T-cell (primary cell): ENCODE data around the gene SLC23A2. TPM values are rescaled to one million over a fixed set of nuclear protein-coding genes. Genes with fewer than 3 reads are reported as not detected.
A peak's percentile ranks its signal among the peaks of the same experiment; 100 is the strongest.

Experiments used
- ATAC-seq, 4 experiments: fragments of 200-7000 bp in 3 of 4; fragments of 150-1000 bp in 1 of 4; cut with Tn5 transposase; replicated peaks in 1 of 4; 1 replicate in 3 of 4; 2 replicates in 1 of 4; pipeline ENCODE4 v1.10.0; 2021; ENCODE audit warnings: moderate library complexity in 3 of 4, mild to moderate bottlenecking in 2 of 4, moderate number of reproducible peaks in 1 of 4
- CTCF ChIA-PET, 2 donors: fragments of 300-600 bp; sonication (Branson Sonifier 250); formaldehyde crosslinking; loops; one replicate each; lab custom pipeline; 2022; ENCODE audit warnings: antibody characterized with exemption in 2 of 2; lab: Charles Lee
- POLR2A ChIA-PET, 2 donors: fragments of 300-600 bp; sonication (Branson Sonifier 250); formaldehyde crosslinking; loops; one replicate each; lab custom pipeline; 2022; ENCODE audit warnings: antibody characterized with exemption in 2 of 2; lab: Charles Lee
- DNase-seq, 35 experiments: peaks; one replicate each; pipeline versions ENCODE4 v3.0.0 to v3.0.0-alpha.2; 2013 to 2023
- H3K27ac ChIP-seq: one replicate; pipeline ENCODE4 v1.5.1; 2013; ENCODE audit warnings: low read length
- H3K27me3 ChIP-seq, 2 experiments: replicated peaks in 1 of 2; 1 replicate in 1 of 2; 2 replicates in 1 of 2; pipeline versions ENCODE4 v1.6.1 to v1.7.0; 2013; ENCODE audit warnings: low read length in 1 of 2, mixed read lengths in 1 of 2; ENCODE audit not compliant: control insufficient read depth in 2 of 2, insufficient read depth in 2 of 2; ENCODE audit errors: extremely low read depth in 1 of 2
- H3K36me3 ChIP-seq, 2 donors: 1 replicate in 1 of 2; 2 replicates in 1 of 2; pipeline versions ENCODE4 v1.6.1 to v1.7.0; 2013; ENCODE audit warnings: low read length in 1 of 2; ENCODE audit not compliant: control insufficient read depth in 2 of 2, insufficient read depth in 1 of 2; ENCODE audit errors: extremely low read depth in 1 of 2
- H3K4me1 ChIP-seq, 2 experiments: 1 replicate in 1 of 2; 2 replicates in 1 of 2; pipeline versions ENCODE4 v1.6.1 to v1.7.0; 2013; ENCODE audit warnings: low read length in 2 of 2, mixed read lengths in 1 of 2; ENCODE audit not compliant: insufficient read depth in 2 of 2, control insufficient read depth in 1 of 2; ENCODE audit errors: extremely low read depth in 1 of 2
- H3K4me3 ChIP-seq, 2 donors: 1 replicate in 1 of 2; 2 replicates in 1 of 2; pipeline versions ENCODE4 v1.5.1 to v1.7.0; 2013; ENCODE audit warnings: mild to moderate bottlenecking in 2 of 2, low read length in 1 of 2, moderate library complexity in 1 of 2; ENCODE audit not compliant: control insufficient read depth in 1 of 2; ENCODE audit errors: extremely low read depth in 1 of 2
- H3K9me3 ChIP-seq: 2 replicates; pipeline ENCODE4 v1.7.0; 2013
- H3K27ac Mint-ChIP-seq, 2 donors: one replicate each; pipeline ENCODE4 v1.8.0; 2020 to 2021; ENCODE audit warnings: mild to moderate bottlenecking in 2 of 2, mixed read lengths in 2 of 2
- H3K27me3 Mint-ChIP-seq, 2 donors: one replicate each; pipeline ENCODE4 v1.8.0; 2021 to 2022; ENCODE audit warnings: mixed read lengths in 2 of 2
- H3K36me3 Mint-ChIP-seq: one replicate; pipeline ENCODE4 v1.8.0; 2021; ENCODE audit warnings: mixed read lengths
- H3K4me1 Mint-ChIP-seq, 3 donors: one replicate each; pipeline ENCODE4 v1.8.0; 2020 to 2022; ENCODE audit warnings: mixed read lengths in 3 of 3, mild to moderate bottlenecking in 1 of 3
- H3K4me3 Mint-ChIP-seq, 3 donors: one replicate each; pipeline ENCODE4 v1.8.0; 2020 to 2022; ENCODE audit warnings: mild to moderate bottlenecking in 3 of 3, mixed read lengths in 3 of 3, moderate library complexity in 3 of 3
- H3K9me3 Mint-ChIP-seq, 3 donors: one replicate each; pipeline ENCODE4 v1.8.0; 2020 to 2022; ENCODE audit warnings: mixed read lengths in 3 of 3
- WGBS: methylation state at CpG from one replicate; pipeline ENCODE4 v1.1.5; 2013; ENCODE audit warnings: missing lambda C conversion rate; ENCODE audit not compliant: insufficient coverage; 5-methylcytosine and 5-hydroxymethylcytosine counted together
- total RNA-seq, 35 experiments: library from RNA in 6 of 35; stranded (reverse) in 6 of 35; fragments of 120-200 nt in 1 of 35; gene quantifications; one replicate each; pipeline versions ENCODE4 v1.2.1 to v1.2.4 and lab custom pipeline; 2013 to 2026

Gene SLC23A2
- total RNA-seq, 5 donors from 2014 or later (not counting 1 experiment from before 2014, with no cell fraction given) = 17.7 to 22.9 (median 20.9) TPM

- H3K4me1 Mint-ChIP-seq = peaks cover 11 to 22% (median 21%) of the 10 kb centered on the region in 3 donors
- ATAC-seq (no peak), DNase-seq (no peak)
- Histone ChIP-seq H3K27ac (no peak overlapping the region), H3K27me3 (no peaks in the 10 kb centered on the region), H3K36me3 (peaks cover 18 to 52% of the 10 kb centered on the region in 2 donors), H3K4me1 (peaks cover 2 to 8% of the 10 kb centered on the region in 2 experiments), H3K9me3 (no peaks in the 10 kb centered on the region), H3K4me3 (no peak overlapping the region)
- H3K27me3 Mint-ChIP-seq = no peaks in the 10 kb centered on the region
- ChIA-PET POLR2A (no interaction called here), CTCF (no interaction called here)
- H3K9me3 Mint-ChIP-seq = no peaks in the 10 kb centered on the region
- H3K4me3 Mint-ChIP-seq = no peak overlapping the region
- 89% methylated on average over 3 of the region's 5 CpGs for WGBS
- H3K27ac Mint-ChIP-seq = peak overlapping the region; percentile 12 to 37
- H3K36me3 Mint-ChIP-seq = peaks cover 43% of the 10 kb centered on the region
Measured at GRCh38 chr20:4870906-4871305, 130.4 kb downstream of the SLC23A2 start.

GRCh38 chr20:4869290-4870193 is 131.8 kb downstream of the SLC23A2 start:
- H3K27me3 ChIP-seq = no peaks in the 10 kb centered on the region
- Mint-ChIP-seq H3K36me3 (peaks cover 49% of the 10 kb centered on the region), H3K4me3 (peak overlapping the region; percentile 14 to 28 (median 15)), H3K27me3 (no peaks in the 10 kb centered on the region), H3K4me1 (peaks cover 11 to 22% (median 21%) of the 10 kb centered on the region in 3 donors), H3K27ac (peak overlapping the region; percentile 62 to 89), H3K9me3 (no peaks in the 10 kb centered on the region)
- ATAC-seq (peak in 2 of 4 experiments; percentile 41 to 82), DNase-seq (peak in 6 of 35 experiments; percentile 0 to 53 (median 6))
- H3K4me3 ChIP-seq = no peak overlapping the region
- CTCF ChIA-PET = interaction anchor here in 1 of 2 donors (0.6 kb wide), 1 partner anchor 1193 kb away, joined by 3 read pairs; no protein-coding TSS in a partner anchor
- 76% methylated on average over 19 of the region's 20 CpGs for WGBS
- no peaks in the 10 kb centered on the region for H3K9me3 ChIP-seq
- peaks cover 17 to 55% of the 10 kb centered on the region in 2 donors for H3K36me3 ChIP-seq
- POLR2A ChIA-PET = no interaction called here
- no peak overlapping the region for H3K27ac ChIP-seq
- peaks cover 2 to 8% of the 10 kb centered on the region in 2 experiments for H3K4me1 ChIP-seq

GRCh38 chr20:4867051-4867450 is 134.3 kb downstream of the SLC23A2 start:
- H3K27me3 ChIP-seq = no peaks in the 10 kb centered on the region
- Mint-ChIP-seq H3K27ac (no peak overlapping the region), H3K9me3 (no peaks in the 10 kb centered on the region), H3K36me3 (peaks cover 48% of the 10 kb centered on the region), H3K27me3 (no peaks in the 10 kb centered on the region), H3K4me1 (peaks cover 11 to 22% (median 21%) of the 10 kb centered on the region in 3 donors), H3K4me3 (no peak overlapping the region)
- H3K4me1 ChIP-seq = peaks cover 2 to 8% of the 10 kb centered on the region in 2 experiments
- no peak for DNase-seq
- ATAC-seq = no peak
- no peaks in the 10 kb centered on the region for H3K9me3 ChIP-seq
- H3K4me3 ChIP-seq = no peak overlapping the region
- no peak overlapping the region for H3K27ac ChIP-seq
- 98% methylated on average over 4 of the region's 4 CpGs for WGBS
- ChIA-PET POLR2A (interaction anchor here in 1 of 2 donors (0.6 kb wide), 1 partner anchor 356 kb away, joined by 3 read pairs; no protein-coding TSS in a partner anchor), CTCF (no interaction called here)
- H3K36me3 ChIP-seq = peaks cover 6 to 60% of the 10 kb centered on the region in 2 donors

- H3K27me3 ChIP-seq = no peaks in the 10 kb centered on the region
- peaks cover 54% of the 10 kb centered on the region for H3K36me3 Mint-ChIP-seq
Measured at GRCh38 chr20:4866429-4866828, 134.9 kb downstream of the SLC23A2 start.

GRCh38 chr20:4864311-4864752 is 137.0 kb downstream of the SLC23A2 start:
- H3K36me3 Mint-ChIP-seq = peaks cover 65% of the 10 kb centered on the region
- Histone ChIP-seq H3K9me3 (no peaks in the 10 kb centered on the region), H3K36me3 (peaks cover 11 to 69% of the 10 kb centered on the region in 2 donors), H3K4me3 (no peak overlapping the region), H3K27ac (no peak overlapping the region), H3K27me3 (no peaks in the 10 kb centered on the region), H3K4me1 (peaks cover 0 to 2% of the 10 kb centered on the region in 2 experiments)
- no peak for ATAC-seq
- POLR2A ChIA-PET = no interaction called here
- H3K4me3 Mint-ChIP-seq = no peak overlapping the region
- CTCF ChIA-PET = no interaction called here
- no peaks in the 10 kb centered on the region for H3K9me3 Mint-ChIP-seq
- peaks cover 3 to 12% (median 6%) of the 10 kb centered on the region in 3 donors for H3K4me1 Mint-ChIP-seq
- 100% methylated on average over 2 of the region's 4 CpGs for WGBS
- no peak overlapping the region for H3K27ac Mint-ChIP-seq
- DNase-seq = no peak
- no peaks in the 10 kb centered on the region for H3K27me3 Mint-ChIP-seq

More at GRCh38 chr20:4866429-4866828, 134.9 kb downstream of the SLC23A2 start:
- H3K4me1 ChIP-seq = peaks cover 2 to 8% of the 10 kb centered on the region in 2 experiments
- CTCF ChIA-PET = no interaction called here
- Mint-ChIP-seq H3K4me3 (no peak overlapping the region), H3K9me3 (no peaks in the 10 kb centered on the region), H3K4me1 (peaks cover 11 to 22% (median 21%) of the 10 kb centered on the region in 3 donors), H3K27me3 (no peaks in the 10 kb centered on the region), H3K27ac (no peak overlapping the region)
- no peak for ATAC-seq
- WGBS = 100% methylated on average over 2 of the region's 2 CpGs
- POLR2A ChIA-PET = no interaction called here
- no peak for DNase-seq
- H3K27ac ChIP-seq = no peak overlapping the region
- H3K36me3 ChIP-seq = peaks cover 11 to 61% of the 10 kb centered on the region in 2 donors
- no peaks in the 10 kb centered on the region for H3K9me3 ChIP-seq
- no peak overlapping the region for H3K4me3 ChIP-seq

- no peak overlapping the region for H3K27ac Mint-ChIP-seq
- no peaks in the 10 kb centered on the region for H3K9me3 Mint-ChIP-seq
- ATAC-seq (no peak), DNase-seq (no peak)
- H3K27me3 Mint-ChIP-seq = no peaks in the 10 kb centered on the region
- Histone ChIP-seq H3K4me1 (no peaks in the 10 kb centered on the region), H3K4me3 (no peak overlapping the region), H3K36me3 (peaks cover 13 to 77% of the 10 kb centered on the region in 2 donors), H3K9me3 (no peaks in the 10 kb centered on the region), H3K27me3 (no peaks in the 10 kb centered on the region), H3K27ac (no peak overlapping the region)
- CTCF ChIA-PET = no interaction called here
- peaks cover 0 to 3% (median 0%) of the 10 kb centered on the region in 3 donors for H3K4me1 Mint-ChIP-seq
- POLR2A ChIA-PET = no interaction called here
- no peak overlapping the region for H3K4me3 Mint-ChIP-seq
- H3K36me3 Mint-ChIP-seq = peaks cover 75% of the 10 kb centered on the region
- WGBS = 96% methylated on average over 13 of the region's 14 CpGs
Measured at GRCh38 chr20:4862661-4863060, 138.6 kb downstream of the SLC23A2 start.
